GM19351 (cell line): Measurements from ENCODE around the gene CA5A.

Experiments
- ATAC-seq: cut with Tn5 transposase; IDR thresholded peaks from one replicate; pipeline ENCODE4 v1.9.1; 2021; ENCODE audit warnings: mild to moderate bottlenecking, moderate library complexity; ENCODE audit not compliant: unreplicated experiment

The CA5A gene

DNA sequence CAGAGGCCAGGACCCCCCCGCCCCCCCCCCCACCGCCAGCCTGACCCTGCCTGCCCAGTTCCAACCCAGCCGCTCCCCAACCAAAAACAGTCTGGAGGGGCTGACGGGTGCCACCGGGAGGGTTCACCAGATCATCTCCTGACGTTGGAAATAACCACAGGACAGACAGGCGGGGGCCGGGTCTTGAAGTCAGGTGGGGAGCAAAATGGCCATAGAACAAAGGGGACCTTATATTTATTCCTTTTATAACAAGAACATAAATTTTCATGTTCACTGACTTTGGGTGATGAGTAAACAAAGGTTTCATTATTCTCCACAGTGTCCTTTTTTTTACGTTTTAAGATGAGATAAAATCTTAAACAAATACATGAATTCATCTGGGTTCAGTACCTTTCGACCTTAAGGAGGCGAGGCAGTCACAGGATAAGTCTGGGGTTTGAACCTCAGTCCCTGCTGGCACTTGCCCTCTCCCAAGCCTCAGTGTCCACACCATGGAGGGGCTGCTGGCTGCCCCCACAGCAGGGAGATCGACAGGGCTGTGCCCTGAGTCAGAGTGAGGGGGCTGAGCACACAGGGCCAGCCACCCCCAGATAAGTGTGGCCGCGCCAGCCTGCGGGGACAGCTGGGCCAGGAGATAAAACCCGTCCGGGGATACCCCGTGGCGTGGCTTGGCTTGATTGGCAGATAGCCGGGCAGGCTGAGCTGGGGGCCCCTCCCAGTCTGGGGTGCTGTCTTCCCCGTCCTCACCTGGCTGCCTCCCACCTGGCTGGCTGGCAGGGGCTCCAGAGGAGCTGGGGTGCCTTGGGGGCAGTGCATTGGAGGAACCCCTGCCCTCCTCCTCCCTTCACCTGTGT is 82.0 kb downstream of the CA5A start:
- ATAC-seq = no peak

DNA sequence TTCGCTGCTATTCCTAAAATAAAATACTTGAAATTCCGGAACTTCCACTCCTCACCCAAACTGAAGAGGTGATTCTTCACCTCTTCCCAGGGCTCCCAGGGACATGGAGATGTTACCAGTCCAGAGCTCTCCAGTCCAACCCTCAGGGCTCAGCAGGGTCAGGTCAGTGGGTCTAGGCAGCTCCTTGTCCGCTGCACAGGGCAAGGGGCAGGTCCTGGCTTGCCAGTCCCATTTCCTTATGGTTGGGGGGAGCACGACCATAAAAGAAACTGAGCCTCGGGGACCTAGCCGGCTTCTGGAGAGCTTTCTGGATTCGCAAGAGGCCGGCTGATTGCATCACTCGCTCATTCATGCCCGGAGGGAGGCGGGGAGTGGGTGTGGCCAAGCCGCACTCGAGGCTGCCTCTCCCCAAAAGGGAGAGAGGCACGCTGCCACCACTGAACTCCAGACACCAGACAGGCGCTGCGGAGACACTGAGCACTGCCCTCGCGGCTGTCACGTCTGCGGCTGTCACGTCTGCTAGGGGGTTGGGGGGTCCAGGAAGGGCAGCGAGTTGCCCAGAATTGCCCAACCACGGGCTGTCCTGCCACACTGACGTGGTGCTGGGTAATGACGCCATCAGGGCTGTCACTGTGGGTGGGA is 82.8 kb downstream of the CA5A start:
- ATAC-seq = no peak

GRCh38 chr16:87851601-87852000 is 84.7 kb downstream of the CA5A start:
- ATAC-seq = no peak

GRCh38 chr16:87851141-87851587 is 85.2 kb downstream of the CA5A start:
- ATAC-seq = no peak

GRCh38 chr16:87850009-87851006 is 86.0 kb downstream of the CA5A start:
- ATAC-seq = no peak

DNA sequence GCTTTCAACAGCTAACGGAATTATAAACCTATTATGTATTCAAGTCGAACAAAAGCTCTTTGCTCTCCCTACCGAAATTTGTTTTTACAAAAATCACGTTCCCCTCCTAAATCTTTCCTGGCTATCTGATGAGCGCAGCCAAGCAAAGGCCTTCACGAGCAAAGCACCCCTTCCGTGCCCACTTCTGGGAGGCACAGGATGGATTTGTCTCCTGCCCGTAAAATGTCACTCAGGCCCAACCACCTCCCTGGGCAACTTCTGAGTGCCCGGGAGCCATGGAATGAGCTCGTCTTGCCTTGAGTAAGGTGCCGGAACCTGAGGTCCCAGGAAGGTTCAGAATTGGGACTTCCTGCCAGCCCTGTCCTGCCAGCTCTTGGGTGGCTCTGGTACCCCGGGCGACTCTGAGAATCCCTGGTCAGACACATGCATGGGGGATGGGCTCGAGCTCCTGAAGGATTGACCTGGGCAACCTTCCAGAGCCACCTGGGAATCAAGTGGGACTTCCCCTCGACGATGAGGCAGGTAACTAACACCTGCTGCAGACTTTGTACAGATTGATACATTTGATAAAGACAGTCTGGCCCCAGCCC is 86.8 kb downstream of the CA5A start:
- no peak for ATAC-seq

DNA sequence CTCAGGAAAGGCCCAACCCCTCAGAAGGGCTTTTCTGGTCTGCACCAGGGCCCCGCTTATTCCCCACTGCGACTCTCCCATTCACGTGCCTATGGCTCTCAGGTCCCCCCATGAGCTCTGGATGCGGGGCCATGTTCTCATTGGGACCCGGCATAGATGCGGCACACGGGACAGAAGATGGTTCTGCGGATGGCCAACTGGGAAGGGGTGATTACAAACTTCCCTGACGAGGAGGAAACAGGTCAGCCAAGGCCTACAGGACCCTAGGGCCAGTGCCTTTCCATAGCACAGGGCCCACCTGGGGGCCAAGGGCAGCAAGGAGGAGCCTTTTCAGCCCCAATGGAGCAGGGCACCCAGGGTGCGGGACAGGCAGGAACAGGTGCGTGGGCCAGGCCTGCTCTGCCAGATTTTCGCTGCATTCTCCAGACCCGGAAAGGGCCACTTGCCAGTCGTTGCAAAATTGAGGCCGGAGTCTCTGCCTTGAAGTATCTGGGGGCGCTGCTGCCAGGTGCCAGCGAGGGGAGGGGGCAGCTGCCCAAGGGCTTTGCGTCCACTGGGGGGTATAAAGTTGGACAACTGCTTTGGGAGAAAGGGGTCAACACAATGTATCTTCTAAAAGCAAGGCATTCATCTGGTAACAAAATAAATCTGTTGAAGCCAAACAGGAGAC is 87.5 kb downstream of the CA5A start:
- ATAC-seq = no peak

GRCh38 chr16:87847785-87848675 is 88.3 kb downstream of the CA5A start:
- no peak for ATAC-seq

DNA sequence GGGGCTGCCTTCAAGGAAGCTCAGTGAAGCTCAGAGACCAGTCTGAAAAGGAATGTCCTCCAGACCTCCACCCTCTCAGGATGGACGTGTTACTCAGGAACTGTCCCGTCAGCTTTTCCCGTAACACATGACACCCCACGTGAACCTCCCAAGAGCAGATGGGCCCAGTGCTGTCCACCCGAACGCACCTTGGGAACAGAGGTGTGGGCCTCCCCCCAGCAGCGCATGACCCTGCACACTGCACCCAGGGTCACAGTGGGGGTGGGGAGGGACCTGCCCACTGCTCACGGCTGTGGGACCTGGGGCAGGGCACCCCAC is 88.9 kb downstream of the CA5A start:
- no peak for ATAC-seq

- ATAC-seq = no peak
Measured at GRCh38 chr16:87846705-87847466, 89.4 kb downstream of the CA5A start.

- no peak for ATAC-seq
Measured at GRCh38 chr16:87845807-87846619, 90.3 kb downstream of the CA5A start.

- no peak for ATAC-seq
Measured at GRCh38 chr16:87845213-87845612, 91.1 kb downstream of the CA5A start.

GRCh38 chr16:87844809-87845208 is 91.5 kb downstream of the CA5A start:
- ATAC-seq = no peak

DNA sequence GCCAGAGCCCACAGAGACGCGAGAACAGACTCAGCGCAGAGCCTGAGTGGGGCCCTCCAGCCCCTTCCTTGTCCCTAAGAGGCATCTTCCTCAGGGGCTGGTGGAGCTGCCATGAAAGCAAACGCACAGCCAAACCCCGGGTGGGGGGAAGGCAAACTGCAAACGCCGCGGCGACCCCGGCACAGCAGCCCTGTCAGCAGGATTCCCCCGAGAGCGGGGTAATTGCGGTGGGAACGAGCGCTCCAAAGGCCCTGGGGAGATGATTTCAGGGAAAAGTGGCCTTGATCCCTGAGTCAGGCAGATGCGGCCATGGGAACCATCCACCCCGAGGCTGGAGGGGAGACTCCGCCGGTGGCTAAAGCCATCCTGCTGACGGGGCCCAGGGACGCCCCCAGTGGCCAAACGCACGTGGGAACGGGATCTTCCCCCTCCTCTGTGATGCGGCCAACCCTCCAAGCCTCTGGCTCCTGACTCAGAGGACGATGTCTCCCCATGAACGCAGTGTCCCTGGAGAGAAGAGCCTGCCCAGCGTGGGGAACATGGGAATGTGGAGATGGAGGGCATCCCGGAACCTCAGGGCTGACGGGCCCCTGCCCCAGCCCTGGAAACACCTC is 92.1 kb downstream of the CA5A start:
- no peak for ATAC-seq

DNA sequence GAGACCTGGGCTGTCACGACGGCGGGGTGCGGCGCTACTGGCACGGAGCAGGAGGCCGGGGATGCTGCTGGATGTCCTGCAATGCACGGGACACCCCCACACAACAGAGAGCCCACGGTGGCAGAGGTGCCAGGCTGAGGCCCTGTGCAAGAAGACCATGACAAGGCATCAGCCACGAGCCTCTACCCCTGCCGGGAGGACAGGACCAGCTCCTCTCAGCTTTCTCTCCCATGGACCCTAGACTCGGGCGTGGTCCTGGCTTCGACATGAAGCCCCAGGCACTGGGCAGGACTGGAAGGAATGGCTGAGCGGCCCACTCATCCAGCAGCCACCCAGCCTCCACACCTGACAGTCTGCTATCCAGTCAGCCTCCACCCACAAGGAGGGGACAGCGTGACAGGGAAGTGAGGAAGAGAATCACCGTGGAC is 92.6 kb downstream of the CA5A start:
- no peak for ATAC-seq

DNA sequence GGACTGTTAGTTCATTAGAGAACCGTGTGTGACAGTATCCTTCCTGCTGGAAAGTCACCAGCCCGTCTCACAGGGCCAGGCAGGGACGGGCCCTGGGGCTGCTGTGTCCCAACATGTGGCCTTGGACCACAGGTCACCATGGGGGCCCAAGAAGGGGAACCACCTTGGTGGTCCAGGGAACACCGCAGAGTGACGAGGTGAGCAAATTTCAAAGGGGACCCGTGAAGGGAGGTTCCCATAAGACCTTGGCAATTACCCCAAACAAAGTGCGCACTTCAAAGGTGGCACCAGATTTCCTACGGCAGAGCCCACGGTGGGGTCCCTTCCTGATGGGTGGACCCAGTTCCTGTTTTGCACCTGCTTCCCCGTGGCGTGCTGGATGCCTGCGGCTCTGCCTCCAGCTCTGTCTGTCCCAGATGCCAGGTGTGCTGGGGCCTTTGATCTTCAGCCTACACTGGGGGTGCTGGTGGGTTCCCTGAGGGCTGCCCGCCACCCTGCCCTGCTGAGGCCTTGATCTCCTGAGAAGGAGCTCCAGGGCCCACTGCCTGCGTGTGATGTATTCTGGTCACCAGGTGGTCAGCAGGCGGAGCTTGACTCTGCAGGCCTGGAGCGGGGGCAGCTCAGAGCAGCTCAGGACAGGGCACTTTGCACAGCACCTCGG is 94.0 kb downstream of the CA5A start:
- no peak for ATAC-seq
